Measurements from ENCODE around the gene BEST1.

Gene BEST1

GRCh38 chr11:61913699-61914395, 36.3 kb upstream of the BEST1 start:
- ChIA-PET CTCF (interaction anchor here (0.6 to 12.2 kb wide), 5 partner anchors 15 to 194 kb away, joined by 3 to 245 read pairs (median 4); partner anchors contain the start of gene BEST1), POLR2A (no interaction called here)

DNA sequence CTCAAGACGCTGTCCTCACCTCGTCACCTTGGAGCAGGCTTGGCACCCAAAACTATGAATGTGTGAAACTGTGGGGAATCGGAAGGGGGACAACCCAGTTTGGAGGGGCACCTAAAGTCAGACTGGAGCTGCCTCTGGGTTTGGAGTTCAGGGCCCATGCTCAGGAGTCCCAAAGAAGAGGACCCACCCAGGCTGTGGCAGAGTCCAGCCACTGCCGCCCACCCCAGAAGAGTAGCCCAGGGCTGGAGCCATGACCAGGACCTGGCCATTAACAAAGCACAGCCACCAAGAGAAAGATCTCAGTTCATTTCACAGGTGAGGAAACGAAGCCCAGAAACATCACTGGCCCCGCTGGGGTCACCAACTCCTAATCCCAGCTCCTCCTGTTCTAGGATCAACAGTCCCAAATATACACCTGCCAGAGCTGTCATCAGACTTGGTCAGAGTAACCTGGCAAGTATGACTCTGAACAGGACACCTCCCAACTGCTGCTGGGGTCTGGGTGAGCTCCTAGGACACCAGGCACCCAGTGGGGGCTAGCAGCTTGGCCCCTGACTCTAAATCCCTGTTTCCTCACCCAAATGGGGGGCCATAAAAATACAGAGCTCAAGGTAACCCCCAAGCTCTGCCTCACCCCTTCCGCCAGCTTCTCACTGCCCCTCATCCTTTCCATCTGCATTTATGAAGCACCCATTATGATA, 35.5 kb upstream of the BEST1 start:
- no peak for DNase-seq (ENCODE audit: low read depth, low spot score)
- POLR2A ChIA-PET = interaction anchor here (0.7 kb wide), 1 partner anchor 99 kb away, joined by 3 read pairs; no protein-coding TSS in a partner anchor

More at GRCh38 chr11:61913699-61914395, 36.3 kb upstream of the BEST1 start:
- TF ChIP-seq CTCF (IDR thresholded peaks at IDR 0.05; ENCODE audit: insufficient read depth, low read length, missing control alignments) = no peak
- H3K4me3 ChIP-seq (ENCODE audit: low read depth, low read length) = no peak overlapping the region
- no peak for DNase-seq (ENCODE audit: low read depth, low spot score)

GRCh38 chr11:61916737-61917333, 33.3 kb upstream of the BEST1 start:
- ChIA-PET POLR2A (no interaction called here), CTCF (interaction anchor here (0.8 to 12.2 kb wide), 8 partner anchors 8 to 165 kb away, joined by 3 to 245 read pairs (median 3); partner anchors contain the start of gene BEST1)
- peak overlapping the region; percentile 58 for H3K4me3 ChIP-seq (ENCODE audit: low read depth, low read length)

More for the DNA sequence above, 35.5 kb upstream of the BEST1 start:
- TF ChIP-seq CTCF (IDR thresholded peaks at IDR 0.05; ENCODE audit: insufficient read depth, low read length, missing control alignments) = no peak
- CTCF ChIA-PET = interaction anchor here (0.9 to 12.2 kb wide), 4 partner anchors 15 to 194 kb away, joined by 3 to 245 read pairs (median 18); partner anchors contain the start of gene BEST1
- no peak overlapping the region for H3K4me3 ChIP-seq (ENCODE audit: low read depth, low read length)

GRCh38 chr11:61917334-61918109, 32.6 kb upstream of the BEST1 start, which contains the start of gene RAB3IL1:
TSS of gene RAB3IL1 (minus strand) at chr11:61917566. CDS start at chr11:61917367, 199 bp downstream.
- CTCF ChIA-PET = interaction anchor here (0.8 to 12.2 kb wide), 7 partner anchors 8 to 165 kb away, joined by 3 to 245 read pairs (median 3); partner anchors contain the start of gene BEST1

More at GRCh38 chr11:61916737-61917333, 33.3 kb upstream of the BEST1 start:
- no peak for TF ChIP-seq CTCF (IDR thresholded peaks at IDR 0.05; ENCODE audit: insufficient read depth, low read length, missing control alignments)
- no peak for DNase-seq (ENCODE audit: low read depth, low spot score)

More at GRCh38 chr11:61917334-61918109, 32.6 kb upstream of the BEST1 start, which contains the start of gene RAB3IL1:
- H3K4me3 ChIP-seq (ENCODE audit: low read depth, low read length) = peak within 1 kb of the TSS; percentile 58
- TF ChIP-seq CTCF (IDR thresholded peaks at IDR 0.05; ENCODE audit: insufficient read depth, low read length, missing control alignments) = no peak
- DNase-seq (ENCODE audit: low read depth, low spot score) = no peak
- POLR2A ChIA-PET = interaction anchor here (0.6 to 1.0 kb wide), 2 partner anchors 50 to 487 kb away, joined by 3 read pairs; partner anchors contain the start of gene FTH1

Data from AG04449 (cell line).